GM12874 (cell line): Measurements from ENCODE around the gene MYBBP1A.

Source experiments
- TF ChIP-seq, protein P1 (sequence below): IDR thresholded peaks from 2 replicates; pipeline ENCODE4 v1.5.1; 2011; ENCODE audit warnings: low read depth, mild to moderate bottlenecking, control low read depth, low read length, moderate library complexity; ENCODE audit not compliant: insufficient read depth

The MYBBP1A gene

DNA sequence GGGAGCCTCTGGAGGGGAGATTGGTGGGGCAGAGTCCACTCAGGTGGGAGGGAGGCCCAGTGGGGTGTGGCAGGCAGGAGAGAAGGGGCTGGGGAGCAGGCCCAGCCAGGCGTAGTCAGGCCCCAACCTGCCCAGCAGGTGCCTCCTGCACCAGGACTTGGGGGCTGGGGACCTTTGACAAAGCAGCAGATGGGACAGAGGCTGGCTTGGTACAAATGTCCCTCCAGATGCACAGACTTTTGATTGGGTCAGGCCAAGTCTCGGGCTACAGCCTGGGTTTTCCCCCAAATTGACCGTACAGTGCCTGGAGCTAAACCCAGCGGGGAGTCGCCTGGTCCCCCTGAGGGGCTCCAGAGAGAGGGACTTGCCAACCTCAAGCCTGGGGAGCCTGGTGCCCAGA, 4.8 kb upstream of the MYBBP1A start:
- TF ChIP-seq, protein P1, sequence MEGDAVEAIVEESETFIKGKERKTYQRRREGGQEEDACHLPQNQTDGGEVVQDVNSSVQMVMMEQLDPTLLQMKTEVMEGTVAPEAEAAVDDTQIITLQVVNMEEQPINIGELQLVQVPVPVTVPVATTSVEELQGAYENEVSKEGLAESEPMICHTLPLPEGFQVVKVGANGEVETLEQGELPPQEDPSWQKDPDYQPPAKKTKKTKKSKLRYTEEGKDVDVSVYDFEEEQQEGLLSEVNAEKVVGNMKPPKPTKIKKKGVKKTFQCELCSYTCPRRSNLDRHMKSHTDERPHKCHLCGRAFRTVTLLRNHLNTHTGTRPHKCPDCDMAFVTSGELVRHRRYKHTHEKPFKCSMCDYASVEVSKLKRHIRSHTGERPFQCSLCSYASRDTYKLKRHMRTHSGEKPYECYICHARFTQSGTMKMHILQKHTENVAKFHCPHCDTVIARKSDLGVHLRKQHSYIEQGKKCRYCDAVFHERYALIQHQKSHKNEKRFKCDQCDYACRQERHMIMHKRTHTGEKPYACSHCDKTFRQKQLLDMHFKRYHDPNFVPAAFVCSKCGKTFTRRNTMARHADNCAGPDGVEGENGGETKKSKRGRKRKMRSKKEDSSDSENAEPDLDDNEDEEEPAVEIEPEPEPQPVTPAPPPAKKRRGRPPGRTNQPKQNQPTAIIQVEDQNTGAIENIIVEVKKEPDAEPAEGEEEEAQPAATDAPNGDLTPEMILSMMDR = no peak

DNA sequence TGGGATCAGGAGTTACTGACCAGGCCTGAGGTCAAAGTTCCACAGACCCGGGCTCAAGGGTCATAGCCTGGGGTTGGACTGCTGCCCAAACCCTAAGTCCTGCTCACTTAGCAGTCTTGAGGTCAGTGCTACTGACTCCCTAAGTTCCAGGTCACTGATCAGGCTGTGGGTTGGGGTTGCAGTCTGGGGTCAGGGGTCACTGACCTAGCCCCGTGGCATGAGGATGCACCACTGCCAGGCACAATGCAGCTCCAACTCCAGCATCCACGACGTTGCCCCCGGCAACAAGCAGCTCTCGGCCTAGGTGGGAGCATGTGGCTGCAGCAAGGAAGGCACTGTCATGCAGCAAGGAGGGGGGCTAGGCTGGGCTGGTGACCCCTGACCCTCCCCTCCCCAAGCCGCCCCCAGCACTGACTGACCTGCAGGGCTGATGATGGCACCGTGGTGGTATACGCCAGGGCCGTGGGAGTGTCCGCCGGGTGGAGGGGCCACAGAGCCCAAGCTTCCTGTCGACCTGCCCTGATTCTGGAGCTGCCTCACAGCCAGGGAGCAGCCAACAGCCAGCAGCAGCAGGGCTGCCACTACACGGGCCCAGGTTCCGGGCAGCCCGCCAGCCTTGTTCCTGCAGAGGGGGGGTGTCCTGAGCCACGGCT, 4.1 kb upstream of the MYBBP1A start:
- TF ChIP-seq, protein P1 = no peak

DNA sequence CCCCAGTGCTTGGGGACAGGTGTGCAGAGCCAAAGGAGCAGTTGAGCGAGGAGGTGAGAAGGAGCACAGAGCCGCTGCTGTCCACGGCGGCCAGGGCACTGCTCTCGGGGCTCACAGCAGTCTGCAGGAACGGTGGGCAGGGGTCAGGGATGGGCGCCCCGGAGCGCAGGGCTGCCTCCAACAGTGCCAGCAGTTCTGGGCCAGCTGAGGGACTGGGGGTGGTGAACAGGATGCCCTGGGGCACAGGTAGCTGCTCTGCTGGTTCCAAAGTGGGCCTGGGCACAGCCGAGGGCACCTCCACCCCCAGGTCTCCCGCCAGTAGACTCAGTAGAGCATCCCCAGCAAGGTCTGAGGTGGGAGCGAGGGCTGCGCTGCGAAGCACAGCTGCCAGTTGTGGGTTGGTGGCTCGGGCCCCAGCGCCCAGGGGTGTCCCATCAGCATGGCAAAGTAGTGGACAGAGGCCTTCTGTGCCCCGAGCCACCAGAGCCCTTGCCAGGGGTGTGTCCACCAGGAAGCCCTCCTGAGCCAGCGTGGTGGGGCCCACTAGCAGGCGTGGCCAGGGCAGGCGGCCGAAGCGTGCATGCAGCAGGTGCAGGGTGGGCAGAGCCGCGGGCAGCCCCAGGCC, 3.3 kb upstream of the MYBBP1A start:
- TF ChIP-seq, protein P1 = no peak

DNA sequence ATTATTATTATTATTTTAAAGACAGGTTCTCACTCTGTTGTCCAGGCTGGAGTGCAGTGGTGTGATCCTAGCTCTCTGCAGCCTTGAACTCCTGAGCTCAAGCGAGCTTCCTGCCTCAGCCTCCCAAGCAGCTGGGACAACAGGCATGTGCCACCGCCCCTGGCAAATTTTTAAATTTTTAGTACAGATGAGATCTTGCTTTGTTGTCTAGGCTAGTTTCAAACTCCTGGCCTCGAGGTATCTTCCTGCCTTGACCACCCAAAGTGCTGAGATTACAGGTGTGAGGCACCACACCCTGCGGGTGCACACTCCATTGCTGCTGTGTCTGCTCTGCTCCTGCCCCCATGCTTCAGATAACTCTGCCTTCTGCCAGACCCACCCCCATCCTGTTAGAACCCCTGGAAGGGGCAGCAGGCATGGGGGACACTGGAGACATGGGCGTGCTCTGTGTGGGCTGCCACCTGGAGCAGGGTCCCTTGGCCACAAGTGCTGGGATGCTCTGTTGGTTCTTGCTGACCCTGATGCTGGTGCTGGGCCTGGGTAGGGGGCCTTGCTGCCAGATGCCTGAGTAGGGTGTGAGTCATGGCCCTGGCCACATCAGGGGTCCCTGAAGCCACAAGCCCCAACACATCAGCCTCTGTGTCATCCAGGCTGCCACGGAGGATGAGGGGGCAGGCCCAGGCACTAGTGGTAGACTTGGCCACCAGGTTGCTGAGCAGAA, 2.6 kb upstream of the MYBBP1A start:
- TF ChIP-seq, protein P1 = no peak

DNA sequence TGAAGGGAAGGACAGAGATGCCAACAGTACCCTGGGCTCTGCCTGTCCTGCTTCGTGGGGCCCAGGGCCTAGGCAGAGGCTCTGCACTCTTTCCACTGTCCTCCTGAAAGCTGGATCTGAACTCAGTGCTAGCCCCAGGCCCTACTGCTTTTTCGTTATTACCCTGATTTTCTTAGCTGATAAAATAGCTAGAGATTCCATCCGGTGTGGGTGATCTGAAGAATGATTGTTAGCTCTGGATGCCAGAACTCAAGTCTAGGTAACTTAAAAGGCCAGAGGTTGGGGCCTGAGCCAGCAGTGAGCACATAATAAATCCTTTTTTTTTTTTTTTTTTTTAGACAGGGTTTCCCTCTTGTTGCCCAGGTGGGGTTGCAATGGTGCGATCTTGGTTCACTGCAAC, 1.8 kb upstream of the MYBBP1A start:
- TF ChIP-seq, protein P1 = no peak

DNA sequence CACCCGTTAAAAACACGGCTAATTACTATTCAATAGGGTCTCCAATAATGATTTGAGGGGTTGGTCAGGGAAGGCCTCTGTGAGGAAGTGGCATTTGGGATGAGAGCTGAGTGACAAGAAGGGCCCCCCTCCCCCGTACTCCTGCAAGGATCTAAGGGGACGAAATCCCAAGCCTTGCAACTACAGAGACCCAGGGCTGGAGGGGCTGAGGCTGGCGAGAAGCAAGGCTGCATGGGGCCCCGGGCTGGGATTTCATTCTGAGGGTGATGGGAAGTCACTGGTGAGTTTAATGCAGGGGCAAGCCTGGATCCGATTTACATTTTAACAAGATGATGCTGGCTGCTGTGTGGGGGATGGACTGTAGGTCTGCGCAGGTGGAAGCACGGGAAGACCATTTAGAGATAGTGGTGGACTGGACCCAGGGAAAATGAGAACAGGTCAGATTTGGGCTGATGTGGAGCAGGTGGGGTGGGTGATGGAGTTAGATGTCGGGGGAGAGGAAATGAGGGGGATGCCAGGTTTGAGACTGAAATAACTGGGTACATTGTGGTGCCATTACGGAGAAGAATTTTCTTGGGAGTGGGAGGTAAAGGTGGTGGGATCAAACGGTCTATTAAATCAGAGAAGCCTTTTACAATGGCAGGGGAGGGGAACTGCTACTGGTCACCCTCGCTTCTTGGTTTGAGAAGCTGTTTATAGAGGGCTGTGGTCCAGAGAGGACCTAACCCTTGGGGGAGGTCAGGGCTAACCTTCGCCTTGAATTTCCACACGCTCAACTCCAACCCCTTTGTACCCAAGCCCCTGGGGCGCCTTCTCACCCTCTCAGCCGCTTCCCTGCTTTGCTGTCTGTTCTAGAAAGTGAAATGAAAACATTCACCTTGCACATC, 932 bp upstream of the MYBBP1A start:
- TF ChIP-seq, protein P1 = no peak
